ENCODE data around the gene TCAIM. TPM values are rescaled to one million over a fixed set of nuclear protein-coding genes. Genes with fewer than 3 reads are reported as not detected.

TCAIM gene
- total and polyA plus RNA-seq, 2 of the 4 experiments (the other 2 are of a cell fraction), result 11.0 to 21.5 TPM

DNA sequence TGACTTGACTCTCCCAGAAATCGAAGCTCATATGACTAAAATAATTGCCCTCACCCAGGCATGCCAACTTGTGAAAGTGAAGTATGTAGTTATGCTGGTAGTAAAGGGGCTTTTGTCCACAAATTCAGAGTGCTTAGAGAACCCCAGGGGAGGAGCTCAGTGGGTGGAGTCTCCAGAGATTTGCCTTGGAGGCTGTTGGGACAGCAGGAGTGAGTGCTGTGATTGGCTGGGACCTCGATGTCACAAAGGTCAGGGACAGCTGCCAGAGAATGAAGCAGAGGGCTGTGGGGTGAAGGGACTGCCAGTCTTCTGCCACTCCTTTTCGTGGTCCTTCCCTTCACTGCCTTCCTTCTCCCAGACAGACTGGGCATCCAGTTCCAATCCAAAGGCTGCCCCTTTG, 89.1 kb downstream of the TCAIM start:
- Histone ChIP-seq H2AK5ac (ENCODE audit: low read depth, low read length) (no peak overlapping the region), H3K9ac (ENCODE audit: low read depth, low read length) (no peak overlapping the region)
- no peak for TF ChIP-seq RAD21 (IDR thresholded peaks at IDR 0.05; ENCODE audit: low read length)
- no peak for TF ChIP-seq NFE2L2 (IDR thresholded peaks at IDR 0.05; ENCODE audit: low read depth, low read length)
- TF ChIP-seq, protein P1, sequence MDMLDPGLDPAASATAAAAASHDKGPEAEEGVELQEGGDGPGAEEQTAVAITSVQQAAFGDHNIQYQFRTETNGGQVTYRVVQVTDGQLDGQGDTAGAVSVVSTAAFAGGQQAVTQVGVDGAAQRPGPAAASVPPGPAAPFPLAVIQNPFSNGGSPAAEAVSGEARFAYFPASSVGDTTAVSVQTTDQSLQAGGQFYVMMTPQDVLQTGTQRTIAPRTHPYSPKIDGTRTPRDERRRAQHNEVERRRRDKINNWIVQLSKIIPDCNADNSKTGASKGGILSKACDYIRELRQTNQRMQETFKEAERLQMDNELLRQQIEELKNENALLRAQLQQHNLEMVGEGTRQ (IDR thresholded peaks at IDR 0.05; ENCODE audit: low read depth, low read length), result no peak
- TF ChIP-seq MAFK (IDR thresholded peaks at IDR 0.05; ENCODE audit: low read depth, low read length), result no peak

More for the DNA sequence above, 89.1 kb downstream of the TCAIM start:
- Histone ChIP-seq H3K18ac (ENCODE audit: low read depth, low read length) (no peak overlapping the region), H3K4ac (ENCODE audit: low read depth, low read length) (no peak overlapping the region), H2AK9ac (replicated peaks; ENCODE audit: low read depth, low read length, poor library complexity) (peak overlapping the region; percentile 16), H3K4me1 (ENCODE audit: control insufficient read depth, insufficient read depth, low read length) (no peaks in the 10 kb centered on the region), H2AFZ (replicated peaks; ENCODE audit: low read length, poor library complexity) (peak overlapping the region; percentile 43), H3K79me1 (ENCODE audit: low read depth in 1 of 2, low read length in 2 of 2) (no peaks in the 10 kb centered on the region), H3K36me3 (ENCODE audit: control insufficient read depth, insufficient read depth, low read length) (no peaks in the 10 kb centered on the region), H3K27ac (ENCODE audit: insufficient read depth, low read length) (no peak overlapping the region), H4K5ac (ENCODE audit: low read depth, low read length) (no peak overlapping the region), H4K20me1 (ENCODE audit: insufficient read depth, low read length) (no peaks in the 10 kb centered on the region), H2BK20ac (ENCODE audit: low read depth, low read length) (no peak overlapping the region), H3K56ac (ENCODE audit: extremely low read depth, insufficient read depth, low read length) (no peak overlapping the region), H4K8ac (ENCODE audit: low read depth in 2 of 2, low read length in 2 of 2) (no peak overlapping the region), H3K14ac (replicated peaks; ENCODE audit: low read depth, low read length) (no peak overlapping the region), H3K9me1 (ENCODE audit: insufficient read depth, low read length) (no peaks in the 10 kb centered on the region), H2BK15ac (ENCODE audit: low read depth, low read length) (no peak overlapping the region), H3K27me3 (ENCODE audit: control insufficient read depth, insufficient read depth, low read length) (peaks cover 4% of the 10 kb centered on the region; the same call in 1 of the 2 replicates), H3K9me3 (ENCODE audit: control insufficient read depth, insufficient read depth, low read length) (no peaks in the 10 kb centered on the region), H3K4me3 (ENCODE audit: insufficient read depth, low read depth, low read length) (no peak overlapping the region), H2BK120ac (ENCODE audit: low read depth, low read length) (no peak overlapping the region), H4K91ac (ENCODE audit: insufficient read depth, low read depth, low read length) (no peak overlapping the region), H3K23ac (ENCODE audit: low read depth, low read length) (no peak overlapping the region), H3K4me2 (ENCODE audit: low read depth, low read length) (no peak overlapping the region), H2BK5ac (ENCODE audit: low read depth, low read length, poor library complexity, severe bottlenecking) (no peak overlapping the region)
- DNase-seq (no peak), ATAC-seq (ENCODE audit: low read depth) (no peak)
- in situ Hi-C loops (cut with MboI; ENCODE audit: low sequenced_read_pairs) (no loop called here), dilution Hi-C loops (cut with HindIII; ENCODE audit: low sequenced_read_pairs, unreplicated experiment) (no loop called here), intact Hi-C loops (cut with micrococcal nuclease) (no loop called here)
- no CpG with 5 or more reads among the region's 3 CpGs for WGBS, 2 experiments (ENCODE audit: extremely low coverage in 2 of 2, insufficient read length in 1 of 2)
- no TSS peak for BruUV-seq (replicated peaks)
- CTCF ChIA-PET, result no interaction called here
- POLR2A ChIA-PET (ENCODE audit: unreplicated experiment), result no interaction called here
